Bronchus fibroblast of lung (primary cell): ENCODE measurements around the gene LAMA2. TPM values are rescaled to one million over a fixed set of nuclear protein-coding genes. Genes with fewer than 3 reads are reported as not detected.

Source experiments
- total RNA-seq: library from RNA; depleted of rRNA; stranded (reverse); fragments of >200 nt; gene quantifications from 2 replicates; pipeline ENCODE4 v1.2.3, GENCODE V29; 2015

LAMA2 gene, protein sequence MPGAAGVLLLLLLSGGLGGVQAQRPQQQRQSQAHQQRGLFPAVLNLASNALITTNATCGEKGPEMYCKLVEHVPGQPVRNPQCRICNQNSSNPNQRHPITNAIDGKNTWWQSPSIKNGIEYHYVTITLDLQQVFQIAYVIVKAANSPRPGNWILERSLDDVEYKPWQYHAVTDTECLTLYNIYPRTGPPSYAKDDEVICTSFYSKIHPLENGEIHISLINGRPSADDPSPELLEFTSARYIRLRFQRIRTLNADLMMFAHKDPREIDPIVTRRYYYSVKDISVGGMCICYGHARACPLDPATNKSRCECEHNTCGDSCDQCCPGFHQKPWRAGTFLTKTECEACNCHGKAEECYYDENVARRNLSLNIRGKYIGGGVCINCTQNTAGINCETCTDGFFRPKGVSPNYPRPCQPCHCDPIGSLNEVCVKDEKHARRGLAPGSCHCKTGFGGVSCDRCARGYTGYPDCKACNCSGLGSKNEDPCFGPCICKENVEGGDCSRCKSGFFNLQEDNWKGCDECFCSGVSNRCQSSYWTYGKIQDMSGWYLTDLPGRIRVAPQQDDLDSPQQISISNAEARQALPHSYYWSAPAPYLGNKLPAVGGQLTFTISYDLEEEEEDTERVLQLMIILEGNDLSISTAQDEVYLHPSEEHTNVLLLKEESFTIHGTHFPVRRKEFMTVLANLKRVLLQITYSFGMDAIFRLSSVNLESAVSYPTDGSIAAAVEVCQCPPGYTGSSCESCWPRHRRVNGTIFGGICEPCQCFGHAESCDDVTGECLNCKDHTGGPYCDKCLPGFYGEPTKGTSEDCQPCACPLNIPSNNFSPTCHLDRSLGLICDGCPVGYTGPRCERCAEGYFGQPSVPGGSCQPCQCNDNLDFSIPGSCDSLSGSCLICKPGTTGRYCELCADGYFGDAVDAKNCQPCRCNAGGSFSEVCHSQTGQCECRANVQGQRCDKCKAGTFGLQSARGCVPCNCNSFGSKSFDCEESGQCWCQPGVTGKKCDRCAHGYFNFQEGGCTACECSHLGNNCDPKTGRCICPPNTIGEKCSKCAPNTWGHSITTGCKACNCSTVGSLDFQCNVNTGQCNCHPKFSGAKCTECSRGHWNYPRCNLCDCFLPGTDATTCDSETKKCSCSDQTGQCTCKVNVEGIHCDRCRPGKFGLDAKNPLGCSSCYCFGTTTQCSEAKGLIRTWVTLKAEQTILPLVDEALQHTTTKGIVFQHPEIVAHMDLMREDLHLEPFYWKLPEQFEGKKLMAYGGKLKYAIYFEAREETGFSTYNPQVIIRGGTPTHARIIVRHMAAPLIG (N-terminal part only)
- 9.5 and 10.9 TPM in 2 replicates for total RNA-seq

GRCh38 chr6:128882991-128883611, at the start of gene LAMA2:
Gene LAMA2, plus strand, starts transcription at chr6:128883138. Its CDS starts 108 bp downstream, at chr6:128883246.

